ENCODE measurements around the gene PAX3.

The PAX3 gene

GRCh38 chr2:222310747-222311318 is 12.0 kb upstream of the PAX3 start:
- DNase-seq (ENCODE audit: low read depth) = no peak

- no peak for DNase-seq (ENCODE audit: low read depth)
These were observed 11.0 kb upstream of the PAX3 start for GRCh38 chr2:222309766-222310165.

- DNase-seq (ENCODE audit: low read depth) = no peak
These were observed 10.6 kb upstream of the PAX3 start for GRCh38 chr2:222309361-222309760.

GRCh38 chr2:222307978-222308730 is 9.4 kb upstream of the PAX3 start:
- no peak for DNase-seq (ENCODE audit: low read depth)

DNA sequence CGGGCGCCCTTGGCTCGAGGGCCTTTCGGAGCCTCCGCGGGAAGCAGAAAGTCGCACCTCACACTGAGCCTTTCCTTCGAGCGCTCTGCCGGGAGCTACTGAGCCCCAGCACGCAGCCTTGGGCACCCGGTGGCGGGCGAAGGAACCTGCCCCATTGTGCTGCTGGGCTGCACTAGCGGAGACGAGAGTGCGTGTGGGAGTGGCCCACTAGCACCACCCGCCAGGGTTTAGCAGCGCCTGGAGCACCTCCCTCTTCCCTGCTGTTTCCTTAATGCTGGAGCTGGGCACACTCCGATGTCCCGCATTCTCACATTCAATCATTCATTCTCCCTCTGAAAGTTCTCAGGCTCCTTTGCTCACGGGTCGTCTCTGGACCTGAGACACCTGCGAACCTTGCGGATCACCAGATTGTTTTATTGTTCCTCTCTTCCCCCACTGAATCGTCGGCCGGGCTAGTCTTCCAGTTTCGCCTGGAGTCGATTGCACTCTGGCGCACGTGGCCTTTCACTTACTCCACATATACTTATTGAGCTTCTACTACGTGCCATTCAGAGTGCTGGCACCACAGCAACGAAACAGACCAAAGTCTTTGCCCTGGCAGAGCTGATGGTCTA is 8.5 kb upstream of the PAX3 start:
- no peak for DNase-seq (ENCODE audit: low read depth)

DNA sequence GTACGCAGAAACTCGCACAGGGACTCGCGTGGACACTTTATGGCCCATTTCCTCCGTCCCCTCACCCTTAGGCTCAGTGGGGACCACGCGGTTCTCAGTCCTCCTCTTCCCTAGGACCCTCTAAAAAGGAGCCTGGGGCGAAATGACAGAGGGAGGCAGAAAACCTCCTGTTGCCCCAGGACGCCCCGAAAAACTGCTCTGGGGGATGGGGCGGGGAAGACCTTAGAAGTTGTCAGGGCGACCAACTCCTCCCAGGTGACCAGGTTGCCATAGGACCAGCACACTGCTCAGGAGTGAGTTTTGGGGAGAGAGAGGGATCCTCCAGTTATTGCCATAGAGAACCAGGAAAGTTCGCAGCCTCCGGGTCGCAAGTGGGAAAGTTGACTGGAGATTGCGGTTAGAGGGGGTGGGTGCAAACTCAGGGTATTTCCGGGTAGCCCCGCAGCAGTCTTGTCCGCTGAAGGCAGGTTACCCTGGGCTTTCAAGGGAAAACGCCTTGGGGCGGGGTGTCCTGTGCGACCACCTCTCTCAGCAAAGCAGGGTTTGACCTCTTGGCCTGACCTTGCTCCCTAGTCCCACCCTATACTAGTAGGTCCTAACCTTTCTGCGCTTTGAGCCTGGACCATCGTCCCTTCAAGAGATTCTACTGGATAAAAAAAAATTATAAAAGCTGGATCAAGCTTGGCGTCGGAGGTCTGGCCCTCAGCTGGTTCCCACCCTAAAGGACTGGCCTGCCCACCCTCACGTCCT is 7.8 kb upstream of the PAX3 start:
- DNase-seq (ENCODE audit: low read depth) = no peak

GRCh38 chr2:222305516-222306392 is 7.0 kb upstream of the PAX3 start:
- DNase-seq (ENCODE audit: low read depth) = no peak

GRCh38 chr2:222304737-222305515 is 6.1 kb upstream of the PAX3 start:
- DNase-seq (ENCODE audit: low read depth) = no peak

DNA sequence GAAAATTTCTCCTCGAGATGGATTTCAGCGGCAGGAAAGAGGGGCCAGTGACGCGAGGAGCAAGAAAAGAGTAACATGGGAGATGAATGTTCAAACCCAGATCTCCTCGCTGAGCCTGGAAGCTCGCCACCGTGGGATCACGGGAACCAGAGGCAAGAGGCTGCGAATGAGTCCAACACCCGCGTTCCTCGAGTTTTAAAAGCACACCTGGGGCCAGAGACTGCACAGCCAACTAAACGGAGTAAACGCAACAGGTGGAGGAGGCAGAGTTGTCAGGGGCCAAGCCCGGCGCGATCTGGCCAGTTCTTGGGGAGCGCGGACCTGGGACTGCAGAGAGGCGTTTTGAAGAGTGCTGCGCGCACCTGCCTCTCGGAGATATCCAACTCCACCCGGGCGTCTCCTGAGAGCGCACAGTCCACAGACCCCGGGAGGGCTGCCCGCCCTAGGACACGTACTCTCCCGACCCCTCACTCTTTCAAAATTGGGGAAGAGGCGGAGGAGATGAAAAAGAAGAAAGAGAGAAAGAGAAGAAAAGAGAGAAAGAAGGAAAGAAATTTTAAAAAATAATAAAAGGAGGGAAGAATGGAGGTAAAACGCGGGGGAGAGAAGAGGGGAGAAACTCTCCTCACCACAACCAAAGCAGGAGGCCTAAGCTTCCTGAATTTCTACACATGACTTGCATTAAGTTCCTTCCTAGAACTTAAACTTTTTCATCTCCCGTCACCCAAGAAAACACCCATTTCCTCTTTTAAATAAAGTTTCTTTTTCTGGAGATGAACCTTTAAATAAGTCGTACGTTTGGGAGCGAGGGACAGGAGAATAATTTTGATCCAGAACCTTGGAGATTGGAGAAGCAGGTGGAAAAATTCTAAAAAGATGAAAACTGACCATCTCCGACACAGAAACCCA is 5.3 kb upstream of the PAX3 start:
- DNase-seq (ENCODE audit: low read depth) = no peak

- no peak for DNase-seq (ENCODE audit: low read depth)
These were observed 4.4 kb upstream of the PAX3 start for GRCh38 chr2:222303045-222303827.

DNA sequence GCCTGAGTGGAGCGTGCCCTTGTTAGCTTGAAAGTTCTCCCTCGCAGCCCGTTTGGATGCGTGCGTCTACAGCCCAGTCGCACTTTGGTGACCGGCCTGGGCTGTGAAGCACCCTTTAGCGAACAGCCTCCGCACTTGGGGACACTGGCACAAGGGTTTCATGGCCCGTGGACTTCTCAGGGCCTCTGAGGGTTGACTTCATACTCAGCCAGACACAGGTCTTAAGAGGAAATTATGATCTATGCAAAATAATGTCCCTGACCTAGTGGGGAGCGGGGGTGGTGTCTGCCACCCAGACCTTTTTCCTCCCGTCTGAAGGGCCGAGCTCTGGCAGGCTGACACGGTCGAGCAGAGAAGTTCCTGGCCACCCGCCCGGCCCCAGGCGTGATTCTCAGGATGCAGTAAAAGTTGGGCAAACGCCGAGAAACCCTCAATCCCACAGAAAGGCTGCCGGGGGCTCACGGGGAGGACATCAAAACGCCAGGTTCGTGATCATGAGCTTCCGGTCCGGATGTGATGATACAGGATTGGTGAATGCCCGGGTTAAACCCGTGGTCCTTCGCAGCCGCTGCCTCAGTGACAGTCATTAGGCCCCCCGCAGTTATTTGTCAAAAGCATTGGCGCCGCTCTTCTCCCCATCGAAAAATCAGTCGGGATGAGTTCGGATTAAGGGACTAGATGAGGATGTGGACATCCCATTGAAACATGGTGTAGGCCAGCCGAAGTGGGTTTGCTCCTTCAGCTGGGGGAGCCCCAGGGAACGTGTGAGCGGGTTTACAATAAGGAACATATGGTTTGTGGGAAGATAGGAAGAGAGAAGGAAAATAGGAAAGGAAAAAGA is 3.6 kb upstream of the PAX3 start:
- no peak for DNase-seq (ENCODE audit: low read depth)

DNA sequence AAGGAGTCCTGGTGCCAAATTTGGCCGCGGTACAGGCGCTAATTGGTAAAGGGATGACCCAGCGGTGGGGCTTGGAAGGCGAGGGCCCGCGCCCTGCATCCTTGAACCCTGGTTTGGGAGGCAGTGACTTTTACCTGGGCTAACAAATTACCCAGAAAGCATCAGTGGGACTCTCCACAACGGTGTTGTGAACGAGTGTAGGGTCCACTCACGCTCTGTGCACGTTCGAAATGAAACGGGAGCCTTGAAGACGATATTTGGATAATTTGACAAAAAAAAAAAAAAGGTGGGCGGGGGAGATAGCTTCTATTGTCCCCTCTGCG is 3.0 kb upstream of the PAX3 start:
- DNase-seq (ENCODE audit: low read depth) = no peak

DNA sequence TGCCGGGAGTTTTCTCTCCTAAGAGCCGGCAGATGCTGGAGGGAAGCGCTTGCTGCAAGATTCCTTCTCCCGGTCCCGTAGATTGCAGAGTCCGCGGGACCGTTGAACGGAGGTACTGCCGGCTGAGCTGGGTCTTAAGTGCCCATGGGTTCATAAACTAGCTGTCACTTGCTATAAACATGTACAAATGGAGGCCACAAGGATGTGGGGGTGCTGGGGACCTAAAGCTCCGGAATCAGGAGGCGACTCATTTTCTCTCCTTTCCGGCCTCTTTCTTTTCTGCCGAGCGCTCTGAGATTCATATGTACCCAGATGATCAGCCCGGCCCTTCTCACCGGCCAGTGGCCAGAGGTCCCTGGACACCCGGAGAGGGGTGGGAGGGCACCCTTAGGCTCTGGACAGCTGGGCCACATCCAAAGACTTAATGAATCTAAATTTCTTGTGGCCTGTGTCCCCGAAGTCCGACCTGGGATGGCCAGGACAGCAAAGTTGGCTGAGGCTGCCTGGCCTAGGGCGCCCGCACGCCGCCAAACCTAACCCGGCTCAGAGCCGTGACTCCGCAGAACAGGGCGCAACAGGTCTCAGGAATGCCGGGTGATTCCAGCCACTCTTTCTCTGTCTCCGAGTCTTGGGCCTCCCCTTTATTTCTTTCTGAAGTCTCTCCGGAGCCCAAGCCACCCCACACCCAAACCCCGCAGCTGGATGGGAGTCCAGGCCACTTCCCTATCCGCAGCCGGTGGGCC is 2.4 kb upstream of the PAX3 start:
- no peak for DNase-seq (ENCODE audit: low read depth)

DNA sequence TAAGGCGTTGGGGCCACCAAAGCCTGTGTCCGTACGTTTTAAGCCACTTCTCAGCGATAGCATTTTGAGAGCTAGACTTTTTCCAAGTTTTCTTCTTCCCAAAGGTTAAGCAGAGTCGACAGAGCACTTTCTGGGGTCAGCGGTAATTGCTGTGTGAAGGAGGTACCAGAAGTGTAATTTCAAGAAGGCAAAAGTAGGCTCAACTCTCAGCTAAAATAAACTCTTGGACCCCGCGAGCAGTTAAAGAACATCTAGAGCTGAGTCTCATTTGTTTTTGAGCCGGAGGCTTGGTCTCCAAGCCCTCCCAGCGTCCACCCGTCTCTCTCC is 1.9 kb upstream of the PAX3 start:
- no peak for DNase-seq (ENCODE audit: low read depth)

GRCh38 chr2:222299906-222300725 is 1.3 kb upstream of the PAX3 start:
- no peak for DNase-seq (ENCODE audit: low read depth)

GRCh38 chr2:222298001-222298310 is 842 bp downstream of the PAX3 start:
- no peak for DNase-seq (ENCODE audit: low read depth)

DNA sequence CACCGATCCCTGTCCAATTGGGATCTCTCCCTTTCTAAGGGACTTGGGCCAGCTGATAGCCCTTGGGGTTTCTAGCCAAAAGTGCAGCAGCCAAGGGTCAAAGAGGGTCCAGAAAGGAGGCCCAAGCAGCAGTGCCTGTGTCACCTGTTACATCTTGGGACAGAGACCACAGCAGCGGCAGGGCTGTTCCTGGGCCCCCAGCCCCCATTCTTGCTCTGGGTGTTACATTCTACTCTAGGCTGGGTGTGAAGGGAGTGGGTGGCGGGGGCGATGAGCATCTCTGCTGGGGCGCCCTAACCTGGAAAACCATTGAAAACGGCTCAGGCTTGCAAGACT is 1.2 kb downstream of the PAX3 start:
- no peak for DNase-seq (ENCODE audit: low read depth)
